DOHH2 (cell line): ENCODE results near the gene GOSR1.

Source experiments
- H3F3A ChIP-seq: fragments of 200-600 bp; sonication (generic), shearing (Covaris generic); 2 replicates; pipeline ENCODE4 v1.6.0; 2016; ENCODE audit warnings: antibody characterized with exemption, mild to moderate bottlenecking; ENCODE audit not compliant: control insufficient read depth, insufficient read depth
- H3K27ac ChIP-seq: fragments of 200-600 bp; sonication (generic); 2 replicates; pipeline ENCODE4 v1.5.1; 2014; ENCODE audit warnings: low read depth, mild to moderate bottlenecking, low read length, moderate library complexity
- H3K27me3 ChIP-seq: fragments of 200-600 bp; sonication (generic); 2 replicates; pipeline ENCODE4 v1.6.1; 2014; ENCODE audit warnings: mild to moderate bottlenecking, low read length, mixed read lengths; ENCODE audit not compliant: control insufficient read depth
- H3K36me3 ChIP-seq: fragments of 200-600 bp; sonication (generic); 2 replicates; pipeline ENCODE4 v1.6.1; 2014; ENCODE audit warnings: mild to moderate bottlenecking, low read length, moderate library complexity, mixed read lengths; ENCODE audit not compliant: control insufficient read depth
- H3K4me1 ChIP-seq: fragments of 200-600 bp; sonication (generic); 2 replicates; pipeline ENCODE4 v1.6.1; 2014; ENCODE audit warnings: mild to moderate bottlenecking, low read length, mixed read lengths; ENCODE audit not compliant: control insufficient read depth
- H3K4me2 ChIP-seq: fragments of 200-600 bp; sonication (generic); 2 replicates; pipeline ENCODE4 v1.6.0; 2014; ENCODE audit warnings: mild to moderate bottlenecking, low read length, moderate library complexity
- H3K4me3 ChIP-seq: fragments of 200-600 bp; sonication (generic); 2 replicates; pipeline ENCODE4 v1.5.1; 2014; ENCODE audit warnings: mild to moderate bottlenecking, low read length, mixed read lengths
- H3K79me2 ChIP-seq: fragments of 200-600 bp; sonication (generic); 2 replicates; pipeline ENCODE4 v1.6.1; 2014; ENCODE audit warnings: mild to moderate bottlenecking, low read length, mixed read lengths; ENCODE audit not compliant: control insufficient read depth
- H3K9me2 ChIP-seq: fragments of 200-600 bp; sonication (generic); replicated peaks from 2 replicates; pipeline ENCODE4 v1.6.1; 2014; ENCODE audit warnings: mild to moderate bottlenecking, low read length, mixed read lengths; ENCODE audit not compliant: control insufficient read depth
- H3K9me3 ChIP-seq: fragments of 200-600 bp; sonication (generic); 2 replicates; pipeline ENCODE4 v1.6.1; 2014; ENCODE audit warnings: antibody characterized with exemption, low read length, mixed read lengths; ENCODE audit not compliant: control insufficient read depth, insufficient read depth
- H4K20me1 ChIP-seq: fragments of 200-600 bp; sonication (generic); 2 replicates; pipeline ENCODE4 v1.6.0; 2014; ENCODE audit warnings: low read depth, mild to moderate bottlenecking, antibody characterized with exemption, low read length, moderate library complexity; ENCODE audit not compliant: control insufficient read depth, insufficient read depth
- CTCF ChIP-seq: fragments of 200-600 bp; sonication (generic); IDR thresholded peaks from one replicate; pipeline ENCODE4 v1.5.1; 2014; ENCODE audit warnings: antibody characterized with exemption, mild to moderate bottlenecking, low read depth, low read length; ENCODE audit not compliant: poor library complexity, severe bottlenecking
- EZH2phosphoT487 ChIP-seq: fragments of 200-600 bp; sonication (generic); IDR thresholded peaks from 2 replicates; pipeline ENCODE4 v1.6.1; 2017; ENCODE audit warnings: borderline replicate concordance, mild to moderate bottlenecking, antibody characterized with exemption, low read length, moderate library complexity, mixed read lengths

Gene GOSR1

GRCh38 chr17:30519166-30519565 lies 42.0 kb downstream of the GOSR1 start:
- no peaks in the 10 kb centered on the region for H3K27me3 ChIP-seq
- H3K4me3 ChIP-seq: no peak overlapping the region
- H3K9me3 ChIP-seq: no peaks in the 10 kb centered on the region
- peaks cover 54% of the 10 kb centered on the region for H3K36me3 ChIP-seq
- TF ChIP-seq CTCF (no peak), EZH2phosphoT487 (no peak)
- peaks cover 3% of the 10 kb centered on the region; the same call in 1 of the 2 replicates for H3K4me1 ChIP-seq
- H3K79me2 ChIP-seq: no peaks in the 10 kb centered on the region
- no peak overlapping the region for H3K27ac ChIP-seq
- H3K9me2 ChIP-seq: no peaks in the 10 kb centered on the region
- no peaks in the 10 kb centered on the region for H4K20me1 ChIP-seq
- peaks cover under 1% of the 10 kb centered on the region; the same call in 1 of the 2 replicates for H3F3A ChIP-seq
- no peak overlapping the region for H3K4me2 ChIP-seq

- no peak overlapping the region for H3K4me3 ChIP-seq
- H4K20me1 ChIP-seq: no peaks in the 10 kb centered on the region
- no peak overlapping the region for H3K4me2 ChIP-seq
- H3K27ac ChIP-seq: no peak overlapping the region
- no peaks in the 10 kb centered on the region for H3K79me2 ChIP-seq
- TF ChIP-seq EZH2phosphoT487: no peak
- TF ChIP-seq CTCF: no peak
- no peaks in the 10 kb centered on the region for H3K9me2 ChIP-seq
- peaks cover 3% of the 10 kb centered on the region; the same call in 1 of the 2 replicates for H3K4me1 ChIP-seq
- H3K36me3 ChIP-seq: peaks cover 56% of the 10 kb centered on the region
- H3K27me3 ChIP-seq: no peaks in the 10 kb centered on the region
- H3K9me3 ChIP-seq: no peaks in the 10 kb centered on the region
- H3F3A ChIP-seq: peaks cover 3% of the 10 kb centered on the region; the same call in 1 of the 2 replicates
Measured at GRCh38 chr17:30519707-30520106, 42.5 kb downstream of the GOSR1 start.

- H3K79me2 ChIP-seq: no peaks in the 10 kb centered on the region
- H3K4me3 ChIP-seq: no peak overlapping the region
- H3K27me3 ChIP-seq: no peaks in the 10 kb centered on the region
- no peaks in the 10 kb centered on the region for H4K20me1 ChIP-seq
- H3K36me3 ChIP-seq: peaks cover 53% of the 10 kb centered on the region
- TF ChIP-seq EZH2phosphoT487: no peak
- no peak for TF ChIP-seq CTCF
- H3K9me2 ChIP-seq: no peaks in the 10 kb centered on the region
- no peak overlapping the region for H3K4me2 ChIP-seq
- no peak overlapping the region for H3K27ac ChIP-seq
- H3K4me1 ChIP-seq: peaks cover 3% of the 10 kb centered on the region; the same call in 1 of the 2 replicates
- H3F3A ChIP-seq: peaks cover 3% of the 10 kb centered on the region; the same call in 1 of the 2 replicates
- no peaks in the 10 kb centered on the region for H3K9me3 ChIP-seq
Measured at GRCh38 chr17:30520436-30520835, 43.2 kb downstream of the GOSR1 start.
